ENCODE data around the gene PIGL.

The PIGL gene

DNA sequence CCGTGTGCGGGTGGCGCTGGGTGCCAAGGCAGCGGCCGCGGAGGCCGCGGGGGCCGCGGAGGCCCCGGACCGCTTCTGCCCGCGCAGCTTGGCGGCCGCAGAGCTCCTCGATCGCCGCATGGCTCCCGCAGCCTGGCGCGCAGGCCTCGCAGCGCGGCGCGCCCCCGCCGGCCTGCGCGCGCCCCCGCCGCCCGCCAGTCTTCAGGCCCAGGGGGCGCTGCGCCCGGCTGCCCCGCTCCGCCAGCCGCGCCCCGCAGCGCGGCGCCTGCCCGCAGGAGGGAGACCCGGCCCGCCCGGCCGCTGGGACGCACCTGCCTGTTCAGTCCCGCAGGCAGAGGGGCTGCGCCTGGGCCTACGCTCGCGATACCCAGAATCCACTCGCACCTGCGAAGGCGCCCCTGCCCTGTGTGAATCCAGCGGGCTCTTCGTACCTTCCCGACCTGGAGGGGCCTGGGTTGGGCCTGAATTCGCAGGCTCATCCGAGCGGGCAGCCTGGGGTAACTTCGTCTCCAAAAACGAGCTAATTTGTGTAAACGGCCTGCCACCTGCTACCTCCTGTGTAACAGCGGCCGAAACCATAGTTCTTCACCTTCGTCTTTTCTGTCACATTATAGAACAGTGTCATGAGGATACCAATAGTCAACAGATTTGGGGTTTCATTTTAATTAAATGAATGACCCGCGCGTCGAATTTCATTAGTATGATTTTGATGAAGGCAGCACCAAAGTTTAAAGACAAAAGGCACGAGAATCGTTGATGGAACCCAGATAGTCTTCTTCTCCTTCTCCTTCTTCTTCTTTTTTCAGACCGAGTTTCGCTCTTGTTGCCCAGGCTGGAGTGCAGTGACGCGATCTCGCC is 136.5 kb downstream of the PIGL start, which contains the start of gene CENPV:
Gene CENPV (minus strand): TSS at position 153 of the 858 bp plus-strand sequence. CDS start 33 bp downstream, at position 120.
- DNase-seq (ENCODE audit: low read depth), result peak; percentile 19

DNA sequence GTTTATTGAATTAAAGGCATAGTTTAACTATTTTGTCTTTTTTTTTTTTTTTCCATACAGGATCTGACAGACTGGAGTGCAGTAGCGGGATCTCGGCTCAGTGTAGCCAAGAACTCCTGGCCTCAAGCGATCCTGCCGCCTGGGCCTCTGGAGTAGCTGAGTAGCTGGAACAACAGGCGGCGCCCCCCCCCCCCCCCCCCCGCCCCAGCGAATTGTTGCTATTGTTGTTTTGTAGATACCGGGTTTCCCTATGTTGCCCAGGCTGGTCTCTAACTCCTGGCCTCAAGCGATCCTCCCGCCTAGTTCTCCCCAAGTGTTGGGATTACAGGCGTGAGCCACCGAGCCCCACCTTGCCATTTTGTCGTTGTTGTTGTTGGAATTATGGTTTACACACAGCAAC is 137.6 kb downstream of the PIGL start:
- no peak for DNase-seq (ENCODE audit: low read depth)

- no peak for DNase-seq (ENCODE audit: low read depth)
Observed at GRCh38 chr17:16358394-16358793, 141.4 kb downstream of the PIGL start.

DNA sequence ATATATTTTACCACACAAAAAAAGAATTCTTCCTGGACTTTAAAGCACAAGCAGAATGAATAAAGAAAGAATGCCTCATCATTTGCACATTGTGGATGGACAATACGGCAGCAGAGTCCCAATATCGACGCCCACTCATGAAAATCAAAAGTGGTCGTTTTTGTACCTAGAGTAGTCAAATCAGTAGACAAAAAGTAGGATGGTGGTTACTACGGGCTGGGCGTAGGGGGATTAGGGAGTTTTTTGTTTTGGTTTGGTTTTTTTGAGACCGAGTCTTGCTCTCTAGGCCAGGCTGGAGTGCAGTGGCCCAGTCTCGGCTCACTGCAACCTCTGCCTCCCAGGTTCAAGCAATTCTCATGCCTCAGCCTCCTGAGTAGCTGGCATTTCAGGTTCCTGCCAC is 144.9 kb downstream of the PIGL start:
- no peak for DNase-seq (ENCODE audit: low read depth)

GRCh38 chr17:16363749-16364536 is 146.9 kb downstream of the PIGL start:
- DNase-seq (ENCODE audit: low read depth), result peak; percentile 55

DNA sequence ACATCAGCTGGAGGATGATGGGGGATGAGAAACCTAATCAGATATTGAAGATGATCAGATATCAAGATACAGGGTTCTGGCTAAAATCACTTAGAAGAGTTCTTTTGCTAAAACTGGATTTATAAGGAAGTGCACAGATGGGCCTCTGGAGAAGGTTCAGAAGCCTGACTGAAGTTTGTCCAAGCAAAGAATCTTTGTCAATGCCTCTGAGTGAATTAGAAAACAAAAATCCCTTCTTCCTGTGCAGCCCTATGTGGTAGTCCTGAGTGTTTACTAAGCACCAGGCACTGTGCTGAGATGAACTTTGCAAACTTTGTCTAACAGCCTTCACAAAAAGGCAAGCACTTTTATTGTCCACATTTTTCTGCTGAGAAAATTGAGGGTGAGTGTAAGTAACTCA is 147.6 kb downstream of the PIGL start:
- no peak for DNase-seq (ENCODE audit: low read depth)

DNA sequence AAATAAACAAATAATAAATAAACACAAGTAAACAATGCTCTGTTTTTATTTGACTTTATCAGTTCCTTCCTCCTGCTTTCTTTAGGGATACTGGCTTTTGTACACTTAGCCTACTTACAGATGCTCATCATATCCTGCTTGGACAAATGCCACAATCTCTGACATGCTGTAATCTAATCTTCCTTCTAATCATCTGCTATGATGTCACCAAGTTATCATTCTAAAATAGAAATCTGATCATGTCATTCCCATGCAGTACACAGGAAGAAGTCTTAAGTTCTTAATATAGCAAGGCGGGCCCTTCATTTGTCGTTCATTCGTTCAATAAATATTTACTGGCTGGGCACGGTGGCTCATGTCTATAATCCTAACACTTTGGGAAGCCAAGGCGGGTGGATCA is 154.7 kb downstream of the PIGL start:
- DNase-seq (ENCODE audit: low read depth), result no peak

DNA sequence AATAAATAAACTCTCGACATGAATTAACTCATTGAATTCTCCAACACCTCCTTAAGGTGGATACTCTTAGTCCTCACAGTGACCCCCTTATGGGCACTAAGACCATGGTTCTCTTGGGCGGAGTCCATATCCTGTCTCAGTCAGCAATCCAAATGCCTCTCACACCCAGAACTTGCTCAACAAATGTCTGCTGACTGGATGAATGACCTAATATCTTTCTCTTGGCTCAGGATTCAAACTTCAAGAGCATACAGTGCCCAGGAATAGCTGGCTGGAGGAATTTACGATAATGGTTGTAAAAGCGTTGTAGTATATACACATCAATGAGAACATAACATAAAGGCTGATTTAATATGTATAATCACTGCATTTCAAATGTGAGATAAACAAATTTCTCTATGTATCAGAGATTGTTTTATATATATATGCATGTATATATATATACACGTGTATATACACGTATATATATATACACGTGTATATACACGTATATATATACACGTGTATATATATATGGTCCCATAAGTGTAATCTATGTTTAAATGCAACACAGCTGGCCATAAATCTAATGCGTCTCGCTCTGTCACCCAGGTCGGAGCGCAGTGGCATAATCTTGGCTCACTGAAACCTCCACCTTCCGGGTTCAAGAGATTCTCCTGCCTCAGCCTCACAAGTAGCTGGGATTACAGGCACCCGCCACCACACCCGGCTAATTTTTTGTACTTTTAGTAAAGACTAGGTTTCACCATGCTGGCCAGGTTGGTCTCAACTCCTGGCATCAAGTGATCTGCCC is 157.3 kb downstream of the PIGL start:
- DNase-seq (ENCODE audit: low read depth), result no peak

All from stimulated activated CD8-positive, alpha-beta memory T cell treated with anti-CD3 and anti-CD28 coated beads, Interleukin-7, amount 100 ng/mL, for 24 hours (primary cell).